ENCODE measurements around the gene RPL10A.

RPL10A gene

DNA sequence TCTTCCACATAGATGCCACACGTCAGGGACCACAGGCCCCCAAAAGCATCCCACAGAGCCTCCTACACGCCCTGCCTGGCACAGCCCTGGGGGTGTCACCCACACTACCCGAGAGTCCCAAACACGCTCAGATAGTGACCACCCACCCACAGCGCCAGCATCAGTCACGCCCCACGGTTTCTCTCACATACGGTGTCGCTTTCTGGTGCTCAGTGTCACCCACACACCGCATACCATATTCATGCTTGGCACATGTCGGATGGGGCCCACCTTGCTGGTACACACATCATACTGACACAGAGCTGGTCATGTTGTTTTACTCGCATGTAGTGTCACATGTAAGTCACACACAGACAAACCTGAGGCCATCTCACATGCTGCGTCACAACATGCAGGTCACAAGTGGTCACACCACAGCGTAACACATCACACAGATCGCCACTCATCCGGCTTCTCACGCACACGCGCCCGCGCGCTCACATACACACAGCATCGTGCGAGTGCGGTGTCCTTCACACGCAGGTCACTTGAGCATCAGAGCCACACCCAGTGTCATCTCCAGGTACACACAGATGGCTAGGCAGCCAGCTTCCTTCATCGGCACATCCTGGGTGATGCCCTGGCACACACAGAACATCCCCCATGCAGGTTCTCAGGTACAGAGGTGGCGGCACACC, 25.2 kb downstream of the RPL10A start:
- no peak for DNase-seq

- DNase-seq = no peak
These were observed 26.0 kb downstream of the RPL10A start for GRCh38 chr6:35494161-35494563.

GRCh38 chr6:35495258-35496035, 27.2 kb downstream of the RPL10A start:
- DNase-seq = no peak

DNA sequence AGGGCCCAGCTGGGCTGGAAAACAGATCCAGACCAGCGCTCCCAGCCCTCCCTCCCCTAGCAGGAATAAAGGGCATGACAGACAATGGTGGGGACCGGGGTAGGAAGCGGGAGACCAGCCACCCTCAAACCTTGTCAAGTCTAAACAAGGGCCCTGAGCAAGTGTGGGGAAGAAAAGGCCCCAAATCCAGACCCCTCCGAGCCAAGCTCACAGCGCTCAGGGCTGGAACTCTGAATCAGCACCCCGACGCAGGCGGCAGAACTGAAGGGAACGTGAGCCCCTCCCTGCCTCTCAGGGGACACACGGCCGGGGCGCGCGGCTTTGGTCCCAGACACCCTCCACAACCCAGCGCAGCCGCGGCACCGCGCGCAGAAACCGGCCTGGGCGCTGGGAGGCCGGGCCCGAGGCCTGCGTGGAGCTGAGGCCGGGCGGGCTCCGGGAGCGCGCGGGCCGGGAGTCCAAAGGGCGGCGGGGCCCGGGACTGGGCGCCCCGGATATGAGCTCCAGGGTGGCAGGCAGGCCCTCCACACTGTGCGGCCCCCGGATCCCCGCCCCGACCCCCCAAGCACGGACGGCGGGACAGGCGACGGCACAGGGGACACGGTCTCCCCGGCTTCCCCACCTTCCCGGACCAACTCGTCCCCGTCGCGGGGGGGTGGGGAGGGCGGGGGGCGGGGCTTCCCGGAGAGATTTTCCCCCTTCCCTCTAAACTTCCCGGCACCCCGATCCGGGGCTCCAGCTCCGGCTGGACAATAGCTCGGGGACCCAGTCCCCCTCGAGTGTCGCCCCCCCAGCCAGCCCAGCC, 28.0 kb downstream of the RPL10A start:
- peak; percentile 93 for DNase-seq

- peak; percentile 97 for DNase-seq
These were observed 28.8 kb downstream of the RPL10A start, which contains the start of gene TEAD3 for GRCh38 chr6:35496841-35497570. TEAD3 (minus strand) TSS chr6:35497079.

DNA sequence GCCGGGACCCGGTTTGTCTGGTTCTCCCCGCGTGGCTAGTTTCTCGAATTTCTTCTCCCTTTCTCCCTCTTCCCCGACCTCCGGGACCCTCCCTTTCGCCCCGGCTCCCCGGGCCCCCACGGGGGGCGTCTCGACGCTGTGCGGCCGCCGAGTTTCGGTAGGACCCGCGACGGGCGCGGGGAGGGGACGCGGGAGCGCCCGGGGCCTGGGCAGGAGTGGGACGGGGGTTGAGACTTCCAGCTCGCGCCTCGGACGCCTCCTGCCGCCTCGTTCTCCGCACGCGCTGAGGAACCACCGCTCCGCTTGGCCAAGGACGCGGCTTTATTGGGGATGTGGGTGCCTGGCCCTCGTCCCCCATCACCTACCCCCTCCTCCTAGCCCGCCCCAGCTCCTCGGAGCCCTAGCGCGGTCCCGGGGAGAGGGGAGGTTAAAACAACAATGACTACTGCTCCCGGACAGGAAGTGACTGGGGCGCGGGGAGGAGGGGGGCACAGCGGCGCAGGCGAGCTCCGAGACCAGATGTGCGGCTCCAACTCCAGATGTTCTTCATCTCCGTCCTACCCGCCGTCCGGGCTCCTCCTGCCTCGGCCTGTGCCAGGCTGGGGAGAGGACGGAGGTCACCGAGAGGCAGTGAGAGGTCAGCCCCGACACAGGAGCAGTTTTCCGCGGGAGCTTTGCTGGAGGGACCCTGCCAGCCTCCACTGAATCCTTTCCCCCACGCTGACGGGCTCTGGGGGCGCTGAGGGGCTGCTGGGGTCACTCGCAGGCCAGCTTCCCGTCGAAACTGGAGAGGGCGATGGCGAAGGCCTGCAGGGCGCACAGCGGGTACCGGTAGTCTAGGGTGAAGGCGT, 29.6 kb downstream of the RPL10A start:
- no peak for DNase-seq

- DNase-seq = no peak
These were observed 30.3 kb downstream of the RPL10A start for GRCh38 chr6:35498422-35499067.

DNA sequence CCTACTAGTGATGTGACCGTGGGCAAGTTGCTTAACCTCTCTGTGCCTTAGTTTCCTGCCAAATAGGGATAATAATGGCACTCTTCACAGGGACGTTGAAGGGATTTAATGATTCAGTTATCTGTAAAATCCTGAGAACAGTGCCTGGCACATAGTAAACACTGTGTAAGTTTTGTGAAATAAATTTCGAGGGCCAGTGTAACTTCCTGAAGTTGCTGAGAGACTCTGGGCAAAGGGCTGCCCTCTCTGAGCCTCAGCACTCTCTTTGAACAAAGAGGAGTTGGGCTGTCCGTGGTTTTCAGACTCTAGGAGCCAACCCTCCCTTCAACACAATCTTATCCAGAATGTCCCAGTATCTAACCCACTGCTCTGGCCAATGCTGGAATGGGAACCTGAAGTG, 31.2 kb downstream of the RPL10A start:
- DNase-seq = no peak

DNA sequence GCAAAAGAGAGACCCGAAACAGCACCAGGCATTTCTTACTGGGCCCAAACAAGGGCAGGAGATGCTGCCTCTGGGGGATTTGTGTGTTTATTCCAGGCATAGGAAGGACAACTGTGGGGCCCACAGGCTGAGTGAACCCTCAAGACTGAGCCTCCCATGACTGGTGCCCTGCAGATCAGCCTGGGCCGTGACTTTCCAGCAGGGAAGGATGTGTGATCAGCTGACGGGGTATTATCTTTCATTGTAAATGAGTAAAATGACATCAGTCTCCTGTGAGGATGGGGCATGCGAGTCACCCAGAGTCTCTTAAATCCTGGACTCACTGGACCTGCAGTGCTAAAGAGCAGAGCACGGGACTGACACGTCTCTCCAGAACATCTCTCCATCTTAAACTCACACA, 32.6 kb downstream of the RPL10A start:
- DNase-seq = no peak

- DNase-seq = no peak
These were observed 33.6 kb downstream of the RPL10A start for GRCh38 chr6:35501784-35502183.

GRCh38 chr6:35503534-35503933, 35.3 kb downstream of the RPL10A start:
- DNase-seq = no peak

DNA sequence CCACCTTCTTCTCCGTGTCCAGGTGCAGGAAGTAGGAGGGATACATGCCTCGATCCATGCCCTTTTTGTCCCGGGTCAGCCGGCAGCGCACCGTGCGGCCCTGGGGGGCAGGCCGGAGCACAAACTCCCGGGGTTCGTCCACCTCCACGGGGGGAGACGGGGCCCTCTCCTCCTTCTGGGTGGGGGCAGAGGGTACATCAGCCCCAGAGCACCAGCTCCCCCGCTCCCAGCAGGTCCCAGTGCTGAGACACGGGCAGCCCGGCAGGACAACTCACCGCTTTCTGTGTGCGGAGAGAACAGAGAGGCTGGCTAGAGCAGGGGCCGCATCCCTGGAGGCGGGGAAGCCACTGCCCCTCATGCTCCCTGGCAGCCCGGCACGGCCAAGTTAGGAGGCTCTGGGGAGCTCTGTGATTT, 37.8 kb downstream of the RPL10A start:
- no peak for DNase-seq

DNA sequence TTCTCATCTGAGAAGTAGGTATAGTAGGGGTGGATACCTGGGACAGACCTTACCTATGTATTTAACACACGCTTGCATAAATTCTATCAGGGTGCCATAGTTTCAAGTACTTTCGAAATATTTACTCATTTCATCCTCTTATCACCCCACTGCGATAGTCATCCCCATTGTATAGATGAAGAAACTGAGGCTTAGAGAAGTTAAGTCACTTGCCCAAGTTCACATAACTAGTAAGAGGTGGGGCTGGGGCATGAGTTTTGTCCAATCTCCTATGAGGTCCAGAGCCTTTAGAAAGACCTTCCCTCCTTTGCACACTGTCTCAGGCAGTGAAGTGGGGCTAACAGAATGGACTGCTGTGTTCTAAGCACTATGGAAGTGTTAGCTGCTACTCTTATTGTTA, 38.3 kb downstream of the RPL10A start:
- no peak for DNase-seq

DNA sequence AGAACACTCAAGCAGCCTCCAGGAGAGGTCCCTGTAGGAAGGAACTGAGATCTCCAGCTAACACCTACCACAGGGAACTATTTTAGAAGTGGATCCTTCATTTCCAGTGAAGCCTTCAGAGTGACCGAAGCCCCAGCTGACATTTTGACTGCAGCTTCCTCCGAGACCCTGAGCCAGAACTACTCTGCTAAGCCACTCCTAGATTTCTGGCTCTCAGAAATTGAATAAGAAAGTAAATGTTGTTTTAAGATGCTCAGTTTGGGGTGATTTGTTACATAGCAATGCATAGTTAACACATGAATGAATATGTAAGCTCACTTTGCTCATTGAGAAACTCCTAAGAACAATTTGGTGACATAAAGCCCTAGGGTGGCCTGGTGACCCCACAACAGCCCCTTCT, 39.0 kb downstream of the RPL10A start:
- no peak for DNase-seq

DNA sequence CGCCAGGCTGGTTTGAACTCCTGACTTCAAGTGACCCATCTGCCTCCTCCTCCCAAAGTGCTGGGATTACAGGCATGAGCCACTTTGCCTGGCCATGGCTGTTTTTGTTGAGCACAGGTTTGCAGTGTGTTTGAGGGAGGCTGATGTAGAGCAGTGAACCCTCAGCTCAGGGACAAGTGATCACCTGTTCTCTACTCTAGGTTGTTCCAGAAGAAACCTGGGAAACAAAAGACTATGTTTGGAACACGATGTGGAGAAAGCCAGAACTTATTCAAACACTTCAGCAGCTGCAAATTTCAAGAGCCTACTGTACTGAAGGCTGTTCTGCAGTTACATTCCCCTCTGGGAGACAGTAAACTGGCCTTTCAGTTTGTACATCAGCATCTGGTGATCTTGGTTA, 39.8 kb downstream of the RPL10A start:
- DNase-seq = no peak

DNA sequence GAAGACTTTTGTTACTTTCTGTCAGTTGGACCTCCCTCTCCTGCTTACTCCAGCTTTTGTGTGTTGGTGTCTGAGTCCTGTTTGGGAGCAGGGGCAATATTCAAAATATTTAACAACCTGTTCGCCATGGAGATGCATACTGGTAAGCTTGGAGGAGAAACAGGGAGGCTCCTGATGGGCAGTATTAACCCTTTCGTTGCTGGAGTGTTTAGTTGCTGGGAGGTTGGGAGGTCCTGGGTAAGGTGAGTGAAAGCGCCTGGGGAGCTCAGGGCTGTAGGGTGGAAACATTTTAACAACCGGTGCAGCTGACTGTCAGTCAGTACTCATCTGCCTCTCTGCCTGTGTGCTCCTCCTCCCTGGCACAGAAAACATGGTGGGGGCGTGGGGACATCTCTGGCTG, 40.3 kb downstream of the RPL10A start:
- no peak for DNase-seq

- DNase-seq = no peak
These were observed 42.8 kb downstream of the RPL10A start for GRCh38 chr6:35510916-35511561.

GRCh38 chr6:35511562-35511941, 43.4 kb downstream of the RPL10A start:
- no peak for DNase-seq

- no peak for DNase-seq
These were observed 43.8 kb downstream of the RPL10A start for GRCh38 chr6:35512006-35512405.

- DNase-seq = no peak
These were observed 44.5 kb downstream of the RPL10A start, which contains the start of gene TULP1 for GRCh38 chr6:35512740-35513139. TULP1 (minus strand) TSS chr6:35512896; CDS start chr6:35512858, 38 bp downstream.

DNA sequence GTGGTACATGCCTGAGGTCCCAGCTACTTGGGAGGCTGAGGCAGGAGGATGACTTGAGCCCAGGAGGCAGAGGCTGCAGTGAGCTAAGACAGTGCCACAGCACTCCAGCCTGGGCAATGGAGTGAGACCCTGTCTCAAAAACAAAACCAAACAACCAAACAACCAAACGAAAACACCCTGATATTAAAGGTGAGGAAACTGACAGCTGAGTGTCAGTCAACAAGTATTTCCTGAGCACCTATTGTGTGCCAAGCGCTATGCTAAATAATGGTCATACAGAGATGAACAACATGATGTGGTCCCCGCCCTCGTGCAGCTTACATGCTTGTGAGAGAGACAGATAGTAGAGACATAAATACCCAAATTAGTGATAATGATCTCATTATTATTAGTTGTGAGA, 46.4 kb downstream of the RPL10A start:
- DNase-seq = no peak
